GM23338 (cell line): ENCODE measurements around the gene LATS1. TPM values are rescaled to one million over a fixed set of nuclear protein-coding genes. Genes with fewer than 3 reads are reported as not detected.
"Not testable (repeated sequence)": the region's sequence is repeated elsewhere in the genome, so short reads cannot be mapped to it uniquely, and the experiment has no call there.

Experiments
- ATAC-seq: fragments of 200-7000 bp; cut with Tn5 transposase; 3 replicates; pipeline ENCODE4 v1.9.1; 2020
- DNase-seq: peaks from one replicate; pipeline ENCODE4 v3.0.0-alpha.2; 2015; ENCODE audit warnings: low spot score
- H2AFZ ChIP-seq: fragments of 200-600 bp; sonication (generic); 2 replicates; pipeline ENCODE4 v1.8.0; 2016; ENCODE audit warnings: antibody characterized with exemption, mild to moderate bottlenecking, moderate library complexity
- H3F3A ChIP-seq: fragments of 200-600 bp; sonication (generic); replicated peaks from 2 replicates; pipeline ENCODE4 v1.8.0; 2017; ENCODE audit warnings: antibody characterized with exemption, mixed run types, low read depth
- H3K27ac ChIP-seq: fragments of 200-600 bp; sonication (generic); 2 replicates; pipeline ENCODE4 v1.6.1; 2016; ENCODE audit warnings: low read depth
- H3K27me3 ChIP-seq: fragments of 200-600 bp; sonication (generic); 2 replicates; pipeline ENCODE4 v1.8.0; 2016; ENCODE audit warnings: mild to moderate bottlenecking, mixed run types, moderate library complexity; ENCODE audit not compliant: insufficient read depth
- H3K36me3 ChIP-seq: fragments of 200-600 bp; sonication (generic); 2 replicates; pipeline ENCODE4 v1.8.0; 2016; ENCODE audit warnings: mild to moderate bottlenecking; ENCODE audit not compliant: insufficient read depth
- H3K4me1 ChIP-seq: fragments of 200-600 bp; sonication (generic); 2 replicates; pipeline ENCODE4 v1.8.0; 2016; ENCODE audit warnings: mild to moderate bottlenecking, moderate library complexity; ENCODE audit not compliant: insufficient read depth
- H3K4me2 ChIP-seq: fragments of 200-600 bp; sonication (generic); 2 replicates; pipeline ENCODE4 v1.7.1; 2017; ENCODE audit warnings: mixed run types
- H3K4me3 ChIP-seq: fragments of 200-600 bp; sonication (generic); 2 replicates; pipeline ENCODE4 v1.6.1; 2016; ENCODE audit warnings: mixed run types
- H3K79me2 ChIP-seq: fragments of 200-600 bp; sonication (generic); replicated peaks from 2 replicates; pipeline ENCODE4 v1.8.0; 2017; ENCODE audit warnings: mild to moderate bottlenecking; ENCODE audit not compliant: insufficient read depth
- H3K9me2 ChIP-seq: fragments of 200-600 bp; sonication (generic); 2 replicates; pipeline ENCODE4 v1.8.0; 2017; ENCODE audit not compliant: insufficient read depth
- H4K20me1 ChIP-seq: fragments of 200-600 bp; sonication (generic); replicated peaks from 2 replicates; pipeline ENCODE4 v1.8.0; 2017; ENCODE audit warnings: mild to moderate bottlenecking; ENCODE audit not compliant: insufficient read depth
- H3K27ac Mint-ChIP-seq: 2 replicates; pipeline ENCODE4 v1.8.0; 2020; ENCODE audit warnings: inconsistent platforms, mild to moderate bottlenecking, moderate library complexity, mixed read lengths
- H3K27me3 Mint-ChIP-seq: 3 replicates; pipeline ENCODE4 v1.8.0; 2022; ENCODE audit warnings: low read depth, mild to moderate bottlenecking, moderate library complexity, mixed read lengths, inconsistent platforms; ENCODE audit not compliant: insufficient read depth, poor library complexity
- H3K36me3 Mint-ChIP-seq: 3 replicates; pipeline ENCODE4 v1.8.0; 2021; ENCODE audit warnings: low read depth, mild to moderate bottlenecking, inconsistent platforms, moderate library complexity, mixed read lengths
- H3K4me1 Mint-ChIP-seq: 3 replicates; pipeline ENCODE4 v1.8.0; 2020; ENCODE audit warnings: mild to moderate bottlenecking, inconsistent platforms, mixed read lengths
- H3K4me3 Mint-ChIP-seq: 3 replicates; pipeline ENCODE4 v1.8.0; 2021; ENCODE audit warnings: moderate library complexity, mild to moderate bottlenecking, inconsistent platforms, mixed read lengths
- H3K9me3 Mint-ChIP-seq: 3 replicates; pipeline ENCODE4 v1.8.0; 2020; ENCODE audit warnings: moderate library complexity, mild to moderate bottlenecking, inconsistent platforms, mixed read lengths
- CREB1 ChIP-seq: fragments of 250-450 bp; sonication (Bioruptor Pico); IDR thresholded peaks from 2 replicates; pipeline ENCODE4 v1.5.0; 2020; ENCODE audit warnings: low read depth, mild to moderate bottlenecking, moderate library complexity
- EZH2phosphoT487 ChIP-seq: fragments of 200-600 bp; sonication (generic); IDR thresholded peaks from one replicate; pipeline ENCODE4 v1.8.1; 2018; ENCODE audit warnings: antibody characterized with exemption; ENCODE audit not compliant: unreplicated experiment
- NANOG ChIP-seq: IDR thresholded peaks from 2 replicates; pipeline ENCODE4 v1.6.1; 2016; ENCODE audit warnings: antibody characterized with exemption, borderline replicate concordance
- STAT1 ChIP-seq: IDR thresholded peaks from one replicate; pipeline ENCODE4 v1.6.1; 2016; ENCODE audit warnings: antibody characterized with exemption; ENCODE audit not compliant: unreplicated experiment
- ZNF114 ChIP-seq: fragments of 250-450 bp; sonication (Bioruptor Pico); IDR thresholded peaks from 2 replicates; pipeline ENCODE4 v1.5.0; 2020; ENCODE audit warnings: mild to moderate bottlenecking, moderate library complexity
- ZNF331 ChIP-seq: fragments of 250-450 bp; sonication (Bioruptor Pico); IDR thresholded peaks from 2 replicates; pipeline ENCODE4 v1.5.0; 2020; ENCODE audit warnings: low read depth, mild to moderate bottlenecking, moderate library complexity
- ZNF462 ChIP-seq: fragments of 250-450 bp; sonication (Bioruptor Pico); IDR thresholded peaks from 2 replicates; pipeline ENCODE4 v1.5.0; 2020; ENCODE audit warnings: mild to moderate bottlenecking, moderate library complexity
- polyA plus RNA-seq: library from polyadenylated mRNA; unstranded; fragments of >200 nt; fragmentation: Nextera tagmentation; extraction: Ambion mirVana; gene quantifications from 2 replicates; pipeline ENCODE4 v1.2.1, GENCODE V29; 2016
- total RNA-seq: library from RNA; depleted of rRNA; stranded (reverse); fragments of >200 nt; shearing (Covaris generic); gene quantifications from 2 replicates; pipeline ENCODE4 v1.2.3, GENCODE V29; 2014

LATS1 gene
- total and polyA plus RNA-seq, 2 experiments from 2014 or later: 7.5 to 18.8 TPM

- Histone ChIP-seq H3K27me3 (no peaks in the 10 kb centered on the region), H3F3A (0 out of 2 replicates have a peak, but pooled peaks cover 4% of the 10 kb centered on the region), H3K4me3 (no peak overlapping the region), H3K4me2 (no peak overlapping the region), H4K20me1 (peaks cover 19% of the 10 kb centered on the region), H3K36me3 (no peaks in the 10 kb centered on the region), H3K9me2 (no peaks in the 10 kb centered on the region; the same call in 1 of the 2 replicates), H3K79me2 (peaks cover 76% of the 10 kb centered on the region), H3K27ac (no peak overlapping the region), H3K4me1 (0 out of 2 replicates have a peak, but pooled peaks cover 8% of the 10 kb centered on the region), H2AFZ (no peak overlapping the region)
- H3K9me3 Mint-ChIP-seq: no peaks in the 10 kb centered on the region; the same call in 2 of the 3 replicates
- H3K36me3 Mint-ChIP-seq: no peaks in the 10 kb centered on the region
- TF ChIP-seq EZH2phosphoT487 (no peak), NANOG (no peak), STAT1 (no peak), ZNF331 (CRISPR knock-in tag) (no peak), CREB1 (CRISPR knock-in tag) (no peak), ZNF462 (CRISPR knock-in tag) (no peak), ZNF114 (CRISPR knock-in tag) (no peak)
- H3K4me3 Mint-ChIP-seq: no peak overlapping the region
- ATAC-seq (no peak), DNase-seq (no peak)
- H3K27me3 Mint-ChIP-seq: peaks cover 6% of the 10 kb centered on the region
- H3K4me1 Mint-ChIP-seq: peaks cover 5% of the 10 kb centered on the region; the same call in 2 of the 3 replicates
- H3K27ac Mint-ChIP-seq: no peak overlapping the region
Observed at GRCh38 chr6:149752600-149753373, 34.9 kb upstream of the LATS1 start.

GRCh38 chr6:149751920-149752319 is 34.0 kb upstream of the LATS1 start:
- not testable (repeated sequence) for H3K36me3 ChIP-seq, H3K27ac Mint-ChIP-seq, H3K4me1 ChIP-seq, ATAC-seq, DNase-seq, H3K9me3 Mint-ChIP-seq, H3K4me2 ChIP-seq, H3K27me3 Mint-ChIP-seq, H3K4me3 ChIP-seq, H2AFZ ChIP-seq, H3K27me3 ChIP-seq, H3K36me3 Mint-ChIP-seq, H3K4me1 Mint-ChIP-seq, H3F3A ChIP-seq, H3K9me2 ChIP-seq, H3K27ac ChIP-seq
- H3K4me3 Mint-ChIP-seq: peak overlapping the region; percentile 36; the same call in 1 of the 3 replicates
- Histone ChIP-seq H4K20me1 (peaks cover 19% of the 10 kb centered on the region), H3K79me2 (peaks cover 68% of the 10 kb centered on the region)
